Sigmoid colon (tissue), 7 donors: Measurements from ENCODE around the gene NME8. TPM values are rescaled to one million over a fixed set of nuclear protein-coding genes. Genes with fewer than 3 reads are reported as not detected.
"Not testable (repeated sequence)": the region's sequence is repeated elsewhere in the genome, so short reads cannot be mapped to it uniquely, and the experiment has no call there.

Source experiments
- DNase-seq: peaks from one replicate; pipeline ENCODE4 v3.0.0-alpha.2; 2019
- H3K27ac ChIP-seq, 4 donors: fragments of 200-600 bp; sonication (generic); one replicate each; pipeline ENCODE4 v1.5.1; 2016 to 2019; ENCODE audit warnings: mild to moderate bottlenecking in 1 of 4
- H3K27me3 ChIP-seq, 3 donors: fragments of 200-600 bp; sonication (generic); one replicate each; pipeline ENCODE4 v1.5.1; 2019; ENCODE audit warnings: mild to moderate bottlenecking in 1 of 3
- H3K36me3 ChIP-seq, 4 donors: fragments of 200-600 bp; sonication (generic); one replicate each; pipeline ENCODE4 v1.5.1; 2016 to 2019
- H3K4me1 ChIP-seq, 4 donors: fragments of 200-600 bp; sonication (generic); one replicate each; pipeline ENCODE4 v1.5.1; 2017 to 2019
- H3K4me3 ChIP-seq, 4 donors: fragments of 200-600 bp; sonication (generic); one replicate each; pipeline ENCODE4 v1.5.1; 2017 to 2019; ENCODE audit warnings: mild to moderate bottlenecking in 2 of 4, moderate library complexity in 1 of 4
- H3K9me3 ChIP-seq, 4 donors: fragments of 200-600 bp in 3 of 4; sonication (generic) in 3 of 4; one replicate each; pipeline versions ENCODE4 v1.5.1 to v1.6.1; 2013 to 2019
- EP300 ChIP-seq, 4 donors: sonication (generic); formaldehyde crosslinking; IDR thresholded peaks; one replicate each; pipeline ENCODE4 v1.6.1; 2017; ENCODE audit warnings: antibody characterized with exemption in 4 of 4
- POLR2A ChIP-seq, 2 donors: fragments of 450-650 bp; IDR thresholded peaks; one replicate each; pipeline ENCODE4 v1.6.1; 2016; ENCODE audit warnings: antibody characterized with exemption in 2 of 2, mild to moderate bottlenecking in 2 of 2, moderate library complexity in 2 of 2
- POLR2AphosphoS5 ChIP-seq, 4 donors: sonication (generic); formaldehyde crosslinking; IDR thresholded peaks; one replicate each; pipeline ENCODE4 v1.6.1; 2017; ENCODE audit warnings: antibody characterized with exemption in 4 of 4
- WGBS, 2 donors: extraction: QIAGEN DNeasy Blood & Tissue Kit; methylation state at CpG; one replicate each; pipeline ENCODE4 v1.1.7; 2013; 5-methylcytosine and 5-hydroxymethylcytosine counted together
- intact Hi-C: fragments of 100-400 bp; cut with DNase I; formaldehyde crosslinking; loops from one replicate; pipeline ENCODE4 v1.15.1; 2023
- polyA plus RNA-seq, 3 donors: library from polyadenylated mRNA; stranded (reverse); fragments of 200-250 nt; gene quantifications; one replicate each; pipeline ENCODE4 v1.2.3, GENCODE V29; 2013
- total RNA-seq, 4 donors: library from RNA; depleted of rRNA; stranded (reverse); fragments of >200 nt; gene quantifications; one replicate each; pipeline ENCODE4 v1.1.0, GENCODE V29; 2016
- TF ChIP-seq, protein P1 (sequence below), 4 experiments: fragments of 450-650 bp in 3 of 4; fragments of 200-600 bp in 1 of 4; IDR thresholded peaks; one replicate each; pipeline ENCODE4 v1.5.1; 2016 to 2019; ENCODE audit warnings: antibody characterized with exemption in 4 of 4, mild to moderate bottlenecking in 3 of 4, moderate library complexity in 2 of 4
- donor health status: healthy with polysubstance abuse.
- donor health status: Bipolar disorder and iron deficiency.
- donor health status: healthy.

Gene NME8, protein sequence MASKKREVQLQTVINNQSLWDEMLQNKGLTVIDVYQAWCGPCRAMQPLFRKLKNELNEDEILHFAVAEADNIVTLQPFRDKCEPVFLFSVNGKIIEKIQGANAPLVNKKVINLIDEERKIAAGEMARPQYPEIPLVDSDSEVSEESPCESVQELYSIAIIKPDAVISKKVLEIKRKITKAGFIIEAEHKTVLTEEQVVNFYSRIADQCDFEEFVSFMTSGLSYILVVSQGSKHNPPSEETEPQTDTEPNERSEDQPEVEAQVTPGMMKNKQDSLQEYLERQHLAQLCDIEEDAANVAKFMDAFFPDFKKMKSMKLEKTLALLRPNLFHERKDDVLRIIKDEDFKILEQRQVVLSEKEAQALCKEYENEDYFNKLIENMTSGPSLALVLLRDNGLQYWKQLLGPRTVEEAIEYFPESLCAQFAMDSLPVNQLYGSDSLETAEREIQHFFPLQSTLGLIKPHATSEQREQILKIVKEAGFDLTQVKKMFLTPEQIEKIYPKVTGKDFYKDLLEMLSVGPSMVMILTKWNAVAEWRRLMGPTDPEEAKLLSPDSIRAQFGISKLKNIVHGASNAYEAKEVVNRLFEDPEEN
- total RNA-seq (under 1 TPM in 1 of 4 donors, not detected in 3; 0.36 TPM), polyA plus RNA-seq (not detected)

DNA sequence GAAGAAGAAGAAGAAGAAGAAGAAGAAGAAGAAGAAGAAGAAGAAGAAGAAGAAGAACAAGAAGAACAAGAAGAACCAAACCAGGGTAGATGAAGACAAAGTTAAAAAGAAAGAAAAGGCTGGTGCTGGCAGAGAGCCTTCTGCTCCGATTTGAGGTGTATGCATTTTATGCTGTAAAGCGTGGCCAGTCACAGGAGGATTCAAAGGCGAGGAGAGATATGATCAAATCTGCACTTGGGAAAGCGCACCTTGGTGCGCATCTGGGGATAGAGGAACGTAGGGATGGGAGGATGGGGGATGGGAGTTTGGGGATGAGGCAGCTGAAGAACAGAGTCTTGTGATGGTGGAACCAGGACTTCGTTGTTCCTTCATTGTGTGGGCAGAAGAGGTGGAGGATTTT lies at the start of gene NME8:
TSS of gene NME8 (plus strand) at position 301 of the 400 bp plus-strand sequence. CDS start 1,670 bp downstream, outside the sequence.
- no peak within 1 kb of the TSS for H3K4me3 ChIP-seq
- H3K9me3 ChIP-seq: no peaks in the 10 kb centered on the region
- intact Hi-C loops: no loop called here
- no peaks in the 10 kb centered on the region for H3K27me3 ChIP-seq
- 64 to 87% methylated on average over 7 of the region's 7 CpGs for WGBS, 2 donors
- H3K36me3 ChIP-seq: no peaks in the 10 kb centered on the region
- H3K4me1 ChIP-seq: no peaks in the 10 kb centered on the region
- H3K27ac ChIP-seq: no peak within 1 kb of the TSS
- TF ChIP-seq, protein P1, sequence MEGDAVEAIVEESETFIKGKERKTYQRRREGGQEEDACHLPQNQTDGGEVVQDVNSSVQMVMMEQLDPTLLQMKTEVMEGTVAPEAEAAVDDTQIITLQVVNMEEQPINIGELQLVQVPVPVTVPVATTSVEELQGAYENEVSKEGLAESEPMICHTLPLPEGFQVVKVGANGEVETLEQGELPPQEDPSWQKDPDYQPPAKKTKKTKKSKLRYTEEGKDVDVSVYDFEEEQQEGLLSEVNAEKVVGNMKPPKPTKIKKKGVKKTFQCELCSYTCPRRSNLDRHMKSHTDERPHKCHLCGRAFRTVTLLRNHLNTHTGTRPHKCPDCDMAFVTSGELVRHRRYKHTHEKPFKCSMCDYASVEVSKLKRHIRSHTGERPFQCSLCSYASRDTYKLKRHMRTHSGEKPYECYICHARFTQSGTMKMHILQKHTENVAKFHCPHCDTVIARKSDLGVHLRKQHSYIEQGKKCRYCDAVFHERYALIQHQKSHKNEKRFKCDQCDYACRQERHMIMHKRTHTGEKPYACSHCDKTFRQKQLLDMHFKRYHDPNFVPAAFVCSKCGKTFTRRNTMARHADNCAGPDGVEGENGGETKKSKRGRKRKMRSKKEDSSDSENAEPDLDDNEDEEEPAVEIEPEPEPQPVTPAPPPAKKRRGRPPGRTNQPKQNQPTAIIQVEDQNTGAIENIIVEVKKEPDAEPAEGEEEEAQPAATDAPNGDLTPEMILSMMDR (IDR thresholded peaks at IDR 0.05): no peak
- no peak for DNase-seq

DNA sequence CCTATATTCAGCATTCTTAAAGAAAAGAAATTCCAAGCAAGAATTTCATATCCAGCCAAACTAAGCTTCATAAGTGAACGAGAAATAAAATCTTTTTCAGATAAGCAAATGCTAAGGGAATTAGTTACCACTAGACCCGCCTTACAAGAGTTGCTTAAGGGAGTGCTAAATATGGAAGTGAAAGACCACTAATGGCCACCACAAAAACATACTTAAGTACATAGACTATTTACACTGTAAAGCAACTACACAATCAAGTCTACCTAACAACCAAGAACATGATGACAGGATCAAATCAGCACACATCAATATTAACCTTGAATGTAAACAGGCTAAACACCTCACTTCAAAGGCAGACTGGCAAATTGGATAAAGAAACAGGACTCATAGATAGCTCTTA lies 42.2 kb upstream of the NME8 start:
- H3K27me3 ChIP-seq: no peaks in the 10 kb centered on the region
- TF ChIP-seq EP300 (IDR thresholded peaks at IDR 0.05): no peak
- TF ChIP-seq, protein P1 (IDR thresholded peaks at IDR 0.05): no peak
- no peak for TF ChIP-seq POLR2A (IDR thresholded peaks at IDR 0.05)
- no peak for TF ChIP-seq POLR2AphosphoS5 (IDR thresholded peaks at IDR 0.05)
- H3K4me3 ChIP-seq: no peak overlapping the region
- H3K27ac ChIP-seq: no peak overlapping the region
- WGBS, 2 donors: 83 to 85% methylated on average over 2 of the region's 2 CpGs
- no peaks in the 10 kb centered on the region for H3K9me3 ChIP-seq
- intact Hi-C loops: no loop called here
- no peak for DNase-seq
- no peaks in the 10 kb centered on the region for H3K36me3 ChIP-seq
- no peaks in the 10 kb centered on the region for H3K4me1 ChIP-seq

DNA sequence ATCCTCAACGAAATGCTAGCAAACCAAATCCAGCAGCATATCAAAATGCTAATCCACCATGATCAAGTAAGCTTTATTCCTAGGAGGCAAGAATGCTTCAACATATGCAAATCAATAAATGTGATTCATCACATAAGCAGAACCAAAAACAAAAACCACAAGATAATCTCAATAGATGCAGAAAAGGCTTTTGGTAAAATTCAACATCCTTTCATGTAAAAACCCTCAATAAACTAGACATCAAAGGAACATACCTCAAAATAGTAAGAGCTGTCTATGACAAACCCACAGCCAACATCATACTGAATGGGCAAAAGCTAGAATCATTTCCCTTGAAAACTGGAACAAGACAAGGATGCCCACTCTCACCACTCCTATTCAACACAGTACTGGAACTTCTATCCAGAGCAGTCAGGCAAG lies 36.2 kb upstream of the NME8 start:
- H3K27me3 ChIP-seq, intact Hi-C loops, DNase-seq, H3K9me3 ChIP-seq, H3K36me3 ChIP-seq, H3K27ac ChIP-seq, H3K4me3 ChIP-seq, H3K4me1 ChIP-seq: not testable (repeated sequence)
- 48 to 67% methylated on average over 1 of the region's 1 CpG for WGBS, 2 donors

DNA sequence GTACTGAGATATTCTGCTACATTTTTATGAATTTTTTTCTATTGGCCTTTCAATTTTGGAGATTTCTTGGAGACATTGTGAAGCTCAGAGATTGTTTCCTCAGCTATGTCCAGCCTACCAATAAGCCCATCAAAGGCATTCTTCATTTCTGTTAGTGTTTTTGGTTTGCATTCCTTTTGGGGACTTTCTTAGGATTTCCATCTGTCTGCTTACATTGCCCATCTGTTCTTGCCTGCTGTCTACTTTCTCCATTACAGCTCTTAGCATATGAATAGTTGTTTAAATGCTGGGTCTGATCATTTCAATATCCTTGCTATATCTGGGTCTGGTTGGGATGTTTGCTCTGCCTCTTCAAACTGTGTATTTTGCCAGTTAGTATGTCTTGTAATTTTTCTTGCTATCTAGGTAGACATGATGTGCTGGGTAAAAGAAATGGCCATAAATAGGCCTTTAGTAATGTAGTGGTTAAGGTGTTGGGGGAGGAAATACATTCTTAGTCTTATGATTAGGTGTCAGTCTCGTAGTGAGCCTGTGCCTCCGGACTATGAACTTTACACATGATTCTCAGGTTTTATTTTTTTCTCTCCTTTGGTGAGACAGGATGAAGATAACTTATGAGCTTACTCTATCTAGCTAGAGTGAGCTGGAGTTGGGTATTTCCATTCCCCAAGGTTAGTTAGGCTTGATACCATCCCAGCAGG lies 32.6 kb upstream of the NME8 start:
- WGBS, 2 donors: 22 to 54% methylated on average over 2 of the region's 2 CpGs
- intact Hi-C loops: no loop called here
- H3K36me3 ChIP-seq: no peaks in the 10 kb centered on the region
- no peak overlapping the region for H3K27ac ChIP-seq
- no peaks in the 10 kb centered on the region for H3K27me3 ChIP-seq
- DNase-seq: no peak
- H3K9me3 ChIP-seq: no peaks in the 10 kb centered on the region
- no peaks in the 10 kb centered on the region for H3K4me1 ChIP-seq
- TF ChIP-seq, protein P1 (IDR thresholded peaks at IDR 0.05): no peak
- TF ChIP-seq POLR2A (IDR thresholded peaks at IDR 0.05) (no peak), EP300 (IDR thresholded peaks at IDR 0.05) (no peak), POLR2AphosphoS5 (IDR thresholded peaks at IDR 0.05) (no peak)
- no peak overlapping the region for H3K4me3 ChIP-seq

DNA sequence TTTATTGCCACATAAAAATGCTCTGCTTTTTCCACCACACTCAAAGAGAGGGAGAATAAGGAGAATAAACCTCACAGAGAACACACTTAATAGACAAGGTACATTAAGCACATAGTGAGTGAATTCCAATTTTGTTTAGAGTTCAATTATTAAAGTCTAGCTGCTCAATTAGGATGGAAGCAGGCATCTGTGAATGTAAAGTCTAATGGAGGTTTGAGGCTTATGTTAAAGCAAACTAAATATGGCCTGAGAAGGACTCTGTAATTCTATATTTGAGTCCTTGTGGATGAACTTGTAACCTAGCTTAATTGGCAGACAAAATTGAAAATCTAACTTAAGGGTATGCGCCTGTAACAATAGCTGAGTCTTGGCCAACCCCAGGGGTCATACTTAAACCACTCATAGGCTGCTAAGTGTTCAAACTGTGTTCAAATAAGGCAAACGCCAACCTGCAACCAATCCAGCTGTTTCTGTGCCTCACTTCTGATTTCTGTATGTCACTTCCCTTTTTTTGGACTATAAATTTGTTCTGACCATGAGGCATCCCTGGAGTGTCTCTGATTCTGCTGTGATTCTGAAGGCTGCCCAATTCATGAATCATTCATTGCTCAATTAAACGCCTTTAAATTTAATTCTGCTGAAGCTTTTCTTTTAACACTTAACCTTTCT lies 31.3 kb upstream of the NME8 start:
- H3K9me3 ChIP-seq: peaks cover 0 to 5% (median 0%) of the 10 kb centered on the region in 4 donors
- H3K4me1 ChIP-seq: no peaks in the 10 kb centered on the region
- no peaks in the 10 kb centered on the region for H3K36me3 ChIP-seq
- intact Hi-C loops: no loop called here
- no peak overlapping the region for H3K4me3 ChIP-seq
- WGBS, 2 donors: 81 to 82% methylated on average over 3 of the region's 3 CpGs
- no peak for DNase-seq
- H3K27ac ChIP-seq: no peak overlapping the region
- no peak for TF ChIP-seq POLR2AphosphoS5 (IDR thresholded peaks at IDR 0.05)
- H3K27me3 ChIP-seq: no peaks in the 10 kb centered on the region
